Breast epithelium (tissue), 4 donors: ENCODE data around the gene RPL37A. TPM values are rescaled to one million over a fixed set of nuclear protein-coding genes. Genes with fewer than 3 reads are reported as not detected.

Source experiments
- DNase-seq, 2 donors: peaks; one replicate each; pipeline ENCODE4 v3.0.0-alpha.2; 2019; ENCODE audit warnings: low spot score in 2 of 2
- H3K27ac ChIP-seq, 2 donors: fragments of 200-600 bp; sonication (generic) in 1 of 2; one replicate each; pipeline ENCODE4 v1.5.1; 2016 to 2019; ENCODE audit warnings: mild to moderate bottlenecking in 1 of 2
- H3K27me3 ChIP-seq, 2 donors: fragments of 200-600 bp; sonication (generic) in 1 of 2; one replicate each; pipeline versions ENCODE4 v1.5.1 to v1.6.0; 2017 to 2019; ENCODE audit warnings: control low read depth in 1 of 2, mild to moderate bottlenecking in 1 of 2
- H3K36me3 ChIP-seq: fragments of 200-600 bp; one replicate; pipeline ENCODE4 v1.5.1; 2019
- H3K4me1 ChIP-seq, 2 donors: fragments of 200-600 bp; sonication (generic); one replicate each; pipeline ENCODE4 v1.5.1; 2016 to 2019; ENCODE audit warnings: control low read depth in 1 of 2
- H3K4me3 ChIP-seq, 3 donors: fragments of 200-600 bp; sonication (generic); 1 replicate in 2 of 3; 2 replicates in 1 of 3; pipeline ENCODE4 v1.5.1; 2016 to 2019; ENCODE audit warnings: mild to moderate bottlenecking in 3 of 3, moderate library complexity in 2 of 3
- H3K9me3 ChIP-seq, 2 donors: fragments of 200-600 bp; sonication (generic) in 1 of 2; one replicate each; pipeline ENCODE4 v1.5.1; 2016 to 2019; ENCODE audit warnings: control low read depth in 1 of 2
- POLR2A ChIP-seq: fragments of 450-650 bp; IDR thresholded peaks from one replicate; pipeline ENCODE4 v1.6.1; 2016; ENCODE audit warnings: antibody characterized with exemption, mild to moderate bottlenecking, moderate library complexity
- POLR2AphosphoS5 ChIP-seq, 3 donors: sonication (generic); formaldehyde crosslinking; IDR thresholded peaks; one replicate each; pipeline ENCODE4 v1.6.1; 2017; ENCODE audit warnings: antibody characterized with exemption in 3 of 3
- intact Hi-C: fragments of 100-400 bp; cut with DNase I; formaldehyde crosslinking; loops from one replicate; pipeline ENCODE4 v1.15.1; 2023; ENCODE audit warnings: low total_unique reads
- total RNA-seq, 3 donors: library from RNA; depleted of rRNA; stranded (reverse); fragments of >200 nt; gene quantifications; one replicate each; pipeline ENCODE4 v1.1.0, GENCODE V29; 2016
- TF ChIP-seq, protein P1 (sequence below), 3 donors: fragments of 450-650 bp; IDR thresholded peaks; one replicate each; pipeline ENCODE4 v1.5.1; 2016 to 2017; ENCODE audit warnings: antibody characterized with exemption in 3 of 3, mild to moderate bottlenecking in 3 of 3, moderate library complexity in 3 of 3

Gene RPL37A
- total RNA-seq, 3 donors from 2014 or later: 1,604 to 2,277 (median 1,692) TPM

DNA sequence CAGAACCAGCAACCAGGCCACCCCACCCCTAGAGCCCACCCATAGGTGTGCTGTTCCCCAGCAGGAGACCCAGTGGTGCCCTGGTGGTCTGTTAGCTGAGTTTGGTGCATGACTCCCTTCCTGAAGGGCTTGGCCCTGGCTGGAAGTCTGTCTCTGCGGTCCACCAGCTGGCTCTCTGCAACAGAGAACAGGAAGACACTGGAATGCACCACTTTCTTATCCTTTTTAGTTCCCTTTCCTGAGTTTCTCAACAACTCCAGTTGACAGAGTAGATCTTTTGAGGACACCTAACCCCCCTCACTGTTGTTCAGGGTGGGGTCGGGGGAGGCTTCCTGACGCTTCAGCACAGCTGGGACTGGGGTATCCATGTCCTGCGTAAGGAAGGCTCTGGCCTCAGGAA lies 11.9 kb upstream of the RPL37A start:
- Histone ChIP-seq H3K4me1 (no peaks in the 10 kb centered on the region), H3K27ac (no peak overlapping the region), H3K4me3 (no peak overlapping the region), H3K27me3 (no peaks in the 10 kb centered on the region), H3K36me3 (no peaks in the 10 kb centered on the region), H3K9me3 (no peaks in the 10 kb centered on the region)
- DNase-seq: no peak
- TF ChIP-seq, protein P1, sequence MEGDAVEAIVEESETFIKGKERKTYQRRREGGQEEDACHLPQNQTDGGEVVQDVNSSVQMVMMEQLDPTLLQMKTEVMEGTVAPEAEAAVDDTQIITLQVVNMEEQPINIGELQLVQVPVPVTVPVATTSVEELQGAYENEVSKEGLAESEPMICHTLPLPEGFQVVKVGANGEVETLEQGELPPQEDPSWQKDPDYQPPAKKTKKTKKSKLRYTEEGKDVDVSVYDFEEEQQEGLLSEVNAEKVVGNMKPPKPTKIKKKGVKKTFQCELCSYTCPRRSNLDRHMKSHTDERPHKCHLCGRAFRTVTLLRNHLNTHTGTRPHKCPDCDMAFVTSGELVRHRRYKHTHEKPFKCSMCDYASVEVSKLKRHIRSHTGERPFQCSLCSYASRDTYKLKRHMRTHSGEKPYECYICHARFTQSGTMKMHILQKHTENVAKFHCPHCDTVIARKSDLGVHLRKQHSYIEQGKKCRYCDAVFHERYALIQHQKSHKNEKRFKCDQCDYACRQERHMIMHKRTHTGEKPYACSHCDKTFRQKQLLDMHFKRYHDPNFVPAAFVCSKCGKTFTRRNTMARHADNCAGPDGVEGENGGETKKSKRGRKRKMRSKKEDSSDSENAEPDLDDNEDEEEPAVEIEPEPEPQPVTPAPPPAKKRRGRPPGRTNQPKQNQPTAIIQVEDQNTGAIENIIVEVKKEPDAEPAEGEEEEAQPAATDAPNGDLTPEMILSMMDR (IDR thresholded peaks at IDR 0.05): no peak
- TF ChIP-seq POLR2A: no peak
- TF ChIP-seq POLR2AphosphoS5 (IDR thresholded peaks at IDR 0.05): no peak
- intact Hi-C loops: no loop called here

DNA sequence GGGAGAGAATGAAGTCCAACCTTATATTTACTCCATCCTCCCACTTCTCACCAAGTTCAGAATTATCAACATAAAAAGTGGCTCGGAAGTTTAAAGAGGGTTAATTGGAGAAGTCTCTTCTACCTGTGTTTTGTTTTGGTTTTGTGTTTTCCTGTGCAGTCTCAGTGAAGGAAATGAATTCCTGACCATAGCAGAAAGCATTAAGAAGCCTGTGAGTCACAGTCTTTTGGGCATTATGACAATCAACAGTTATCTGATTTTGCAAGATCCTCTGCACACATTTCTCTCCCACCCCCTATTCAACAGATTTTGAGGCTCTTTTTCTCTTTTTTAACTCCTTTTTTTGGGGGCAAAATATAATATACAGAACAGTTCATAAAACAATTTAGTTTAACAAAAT lies 8.6 kb upstream of the RPL37A start:
- Histone ChIP-seq H3K27me3 (no peaks in the 10 kb centered on the region), H3K4me3 (no peak overlapping the region), H3K9me3 (no peaks in the 10 kb centered on the region), H3K36me3 (no peaks in the 10 kb centered on the region), H3K27ac (peak overlapping the region; percentile 29 to 48), H3K4me1 (no peaks in the 10 kb centered on the region)
- DNase-seq: no peak
- intact Hi-C loops: no loop called here
- TF ChIP-seq POLR2A: no peak

DNA sequence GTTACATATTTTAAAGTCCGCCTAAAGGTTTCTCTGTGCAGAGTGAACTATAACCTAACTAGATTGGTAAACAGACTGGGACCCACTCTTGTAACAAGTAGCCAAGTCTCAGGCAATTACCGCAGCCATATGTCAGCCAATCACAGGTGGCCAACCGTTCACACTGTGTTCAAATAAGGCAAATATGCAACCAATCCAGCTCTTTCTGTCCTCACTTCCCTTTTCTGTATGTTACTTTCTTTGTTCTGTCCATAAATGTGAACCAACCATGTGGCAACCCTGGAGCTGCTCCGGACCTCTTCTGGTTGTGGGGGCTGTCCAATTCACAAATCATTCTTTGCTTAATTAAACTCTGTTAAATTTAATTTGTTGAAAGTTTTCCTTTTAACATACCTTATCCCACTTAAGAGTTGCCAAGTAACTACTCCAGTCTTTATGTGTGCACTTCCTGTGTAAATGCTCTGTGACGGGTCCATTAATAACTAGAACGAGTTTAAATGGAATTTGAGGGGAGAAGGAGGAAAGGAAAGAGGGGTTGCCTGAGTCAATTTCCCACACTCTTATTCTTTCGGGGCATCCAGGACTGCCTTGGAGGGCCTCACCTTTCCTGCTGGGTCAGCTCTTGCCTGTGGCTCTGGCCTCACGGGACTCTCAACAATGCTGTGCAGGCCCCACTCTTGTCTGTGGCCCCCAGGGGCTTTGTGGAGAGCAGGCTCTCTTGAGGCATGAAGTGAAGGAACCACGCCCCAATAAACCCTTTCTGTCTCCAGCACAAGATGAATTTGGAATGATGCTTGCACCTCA lies 6.6 kb upstream of the RPL37A start:
- Histone ChIP-seq H3K27me3 (no peaks in the 10 kb centered on the region), H3K4me3 (no peak overlapping the region), H3K9me3 (no peaks in the 10 kb centered on the region), H3K36me3 (no peaks in the 10 kb centered on the region), H3K4me1 (no peaks in the 10 kb centered on the region), H3K27ac (no peak overlapping the region)
- no peak for DNase-seq
- TF ChIP-seq, protein P1 (IDR thresholded peaks at IDR 0.05): no peak
- no peak for TF ChIP-seq POLR2A
- TF ChIP-seq POLR2AphosphoS5 (IDR thresholded peaks at IDR 0.05): no peak
- intact Hi-C loops: no loop called here

DNA sequence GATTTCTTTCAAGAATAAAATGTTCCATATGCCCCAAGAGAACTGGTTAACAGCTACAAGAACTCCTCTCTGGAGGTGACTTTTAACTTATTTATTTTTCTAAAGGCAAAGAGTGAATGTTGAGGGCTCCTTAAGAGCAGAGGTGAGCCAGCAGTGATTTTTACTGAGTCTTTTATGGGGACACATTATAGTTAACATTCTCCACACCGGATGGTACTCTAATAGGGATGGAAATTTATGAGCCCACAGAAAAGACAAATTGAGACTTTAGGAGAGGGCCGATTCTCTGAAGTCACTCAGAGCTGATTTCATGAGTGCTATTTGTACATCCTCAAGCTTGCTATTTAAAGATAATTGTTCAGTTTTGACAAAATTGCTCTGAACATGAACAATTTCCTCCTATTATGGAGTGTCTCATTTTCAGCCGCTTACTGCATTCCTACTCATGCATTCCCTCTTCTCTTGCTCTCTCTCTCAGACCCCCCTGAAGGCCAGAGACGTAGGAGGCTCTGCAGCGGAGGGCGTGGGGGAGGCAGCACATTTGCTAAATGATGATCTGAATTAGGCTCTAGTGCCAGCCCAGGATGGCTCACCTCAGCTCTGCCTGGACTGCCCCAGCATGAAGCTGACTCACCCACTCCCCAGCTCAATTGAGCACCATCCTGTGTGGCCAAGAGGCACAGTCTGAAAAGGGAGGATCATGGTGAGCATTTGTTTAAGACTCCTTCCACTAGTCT lies 5.9 kb upstream of the RPL37A start:
- no peaks in the 10 kb centered on the region for H3K4me1 ChIP-seq
- H3K4me3 ChIP-seq: no peak overlapping the region
- no peaks in the 10 kb centered on the region for H3K9me3 ChIP-seq
- intact Hi-C loops: no loop called here
- no peaks in the 10 kb centered on the region for H3K27me3 ChIP-seq
- H3K27ac ChIP-seq: no peak overlapping the region
- H3K36me3 ChIP-seq: no peaks in the 10 kb centered on the region
- no peak for DNase-seq
- TF ChIP-seq, protein P1 (IDR thresholded peaks at IDR 0.05): no peak
- TF ChIP-seq POLR2AphosphoS5 (IDR thresholded peaks at IDR 0.05): no peak
- no peak for TF ChIP-seq POLR2A

DNA sequence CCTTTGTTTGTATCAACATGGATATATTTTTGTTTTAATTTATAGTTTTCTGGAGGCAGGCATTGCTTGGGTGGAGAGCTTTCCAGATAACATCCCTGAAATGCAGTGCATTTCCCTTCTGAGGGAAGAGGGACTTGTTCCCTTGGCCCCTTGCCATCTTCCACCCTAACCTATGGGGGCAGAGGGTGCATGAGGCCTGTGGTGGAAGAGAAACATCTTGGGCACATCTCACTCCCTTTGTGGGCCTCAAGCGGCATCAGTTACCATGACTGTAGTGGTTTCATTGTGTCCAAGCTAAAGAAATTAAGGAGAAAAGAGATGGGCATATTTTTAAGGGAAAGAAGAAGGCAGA lies 5.3 kb upstream of the RPL37A start:
- DNase-seq: no peak
- Histone ChIP-seq H3K4me3 (no peak overlapping the region), H3K9me3 (no peaks in the 10 kb centered on the region), H3K27me3 (no peaks in the 10 kb centered on the region), H3K27ac (no peak overlapping the region), H3K36me3 (no peaks in the 10 kb centered on the region), H3K4me1 (no peaks in the 10 kb centered on the region)
- intact Hi-C loops: no loop called here
- TF ChIP-seq, protein P1 (IDR thresholded peaks at IDR 0.05): no peak
- TF ChIP-seq POLR2A (no peak), POLR2AphosphoS5 (IDR thresholded peaks at IDR 0.05) (no peak)
